Hindlimb muscle (tissue), 1 donor: ENCODE data around the gene THSD1. TPM values are rescaled to one million over a fixed set of nuclear protein-coding genes. Genes with fewer than 3 reads are reported as not detected.
"Not testable (repeated sequence)": the region's sequence is repeated elsewhere in the genome, so short reads cannot be mapped to it uniquely, and the experiment has no call there.

Source experiments
- DNase-seq: peaks from one replicate; pipeline ENCODE4 v3.0.0-alpha.2; 2013
- polyA plus RNA-seq: library from polyadenylated mRNA; unstranded; fragments of 120-200 nt; gene quantifications from one replicate; pipeline ENCODE4 v1.2.1, GENCODE V29; 2013; ENCODE audit not compliant: insufficient read length

THSD1 gene
- polyA plus RNA-seq, 1 donor, result 20.8 TPM

DNA sequence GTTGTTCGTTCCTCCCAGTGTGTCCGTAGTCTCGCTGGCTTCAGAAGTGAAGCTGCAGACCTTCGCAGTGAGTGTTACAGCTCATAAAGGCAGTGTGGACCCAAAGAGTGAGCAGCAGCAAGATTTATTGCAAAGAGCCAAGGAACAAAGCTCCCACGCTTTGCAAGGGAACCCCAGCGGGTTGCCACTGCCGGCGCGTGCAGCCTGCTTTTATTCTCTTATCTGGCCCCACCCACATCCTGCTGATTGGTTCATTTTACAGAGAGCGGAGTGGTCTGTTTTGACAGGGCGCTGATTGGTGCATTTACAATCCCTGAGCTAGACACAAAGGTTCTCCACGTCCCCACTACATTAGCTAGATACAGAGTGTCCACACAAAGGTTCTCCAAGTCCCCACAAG lies 1.5 kb upstream of the THSD1 start:
- DNase-seq, result not testable (repeated sequence)

DNA sequence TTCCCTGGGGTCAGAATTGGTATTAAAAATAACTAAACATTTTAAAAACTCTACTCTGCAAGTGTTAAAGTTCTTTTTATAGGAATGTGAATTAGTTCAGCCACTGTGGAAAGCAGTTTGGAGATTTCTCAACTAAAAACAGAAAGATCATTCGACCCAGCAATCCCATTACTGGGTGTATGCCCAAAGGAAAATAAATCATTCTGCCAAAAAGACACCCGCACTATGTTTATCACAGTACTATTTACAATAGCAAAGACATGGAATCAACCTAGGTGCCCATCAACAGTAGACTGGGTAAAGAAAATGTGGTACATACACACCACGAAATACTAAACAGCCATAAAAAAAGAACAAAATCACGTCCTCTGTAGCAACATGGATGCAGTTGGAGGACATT lies 657 bp upstream of the THSD1 start:
- no peak for DNase-seq

DNA sequence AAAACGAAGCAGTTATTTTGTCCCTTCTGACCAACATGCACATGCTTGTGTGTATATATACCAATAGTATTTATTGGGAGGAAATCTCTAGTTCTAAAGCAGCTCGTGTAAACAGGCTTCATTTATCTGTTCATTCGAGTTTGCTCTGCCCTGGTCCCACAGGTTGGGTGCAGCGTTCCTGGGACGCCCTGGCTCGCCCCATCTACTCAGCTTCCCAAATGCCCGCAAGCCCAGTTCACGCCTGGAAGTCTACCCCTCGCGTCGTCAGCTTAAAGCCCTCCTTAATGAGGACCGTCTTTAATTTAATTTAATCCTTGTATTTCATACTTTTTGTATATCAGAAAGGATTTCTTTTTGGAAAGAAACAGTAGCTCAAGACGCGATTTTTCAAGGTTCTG lies 604 bp downstream of the THSD1 start:
- DNase-seq, result no peak

DNA sequence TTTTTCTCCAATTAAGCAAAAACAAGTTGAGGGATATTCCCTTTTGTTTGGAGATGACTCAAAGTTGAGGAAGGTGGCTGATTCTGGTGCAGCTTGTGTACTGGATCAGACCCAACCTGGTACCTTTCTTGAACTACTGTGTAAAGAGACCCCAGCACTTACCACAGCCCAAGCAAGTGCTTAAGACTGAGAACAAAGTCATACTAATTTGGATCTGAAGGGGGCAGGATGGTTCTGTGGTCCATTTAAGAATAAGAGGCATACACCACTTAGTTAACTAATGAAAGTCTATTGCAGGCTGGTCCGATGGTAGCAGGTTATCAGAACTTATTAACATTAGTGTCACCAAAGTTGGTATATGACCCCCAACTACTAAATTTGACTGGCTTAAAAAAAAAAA lies 6.3 kb downstream of the THSD1 start:
- DNase-seq, result no peak

DNA sequence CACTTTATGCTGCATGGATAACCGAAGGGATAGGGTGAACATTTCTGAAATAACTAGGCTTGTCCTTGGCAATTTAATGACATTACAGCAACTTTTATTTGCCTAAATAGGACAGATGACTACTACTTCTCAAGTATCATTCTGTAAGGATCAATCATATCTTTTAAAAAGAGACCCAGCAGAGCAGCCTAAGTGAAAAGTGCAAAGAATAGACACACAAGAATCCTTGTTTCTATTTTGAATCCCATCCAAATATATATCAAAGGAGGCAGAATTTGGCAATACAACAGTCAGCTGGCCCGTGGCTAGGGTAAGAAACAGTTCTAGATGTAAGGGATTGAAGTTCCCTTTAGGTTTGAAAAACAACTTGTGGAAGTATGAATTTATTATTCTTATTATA lies 6.9 kb downstream of the THSD1 start:
- DNase-seq, result no peak

DNA sequence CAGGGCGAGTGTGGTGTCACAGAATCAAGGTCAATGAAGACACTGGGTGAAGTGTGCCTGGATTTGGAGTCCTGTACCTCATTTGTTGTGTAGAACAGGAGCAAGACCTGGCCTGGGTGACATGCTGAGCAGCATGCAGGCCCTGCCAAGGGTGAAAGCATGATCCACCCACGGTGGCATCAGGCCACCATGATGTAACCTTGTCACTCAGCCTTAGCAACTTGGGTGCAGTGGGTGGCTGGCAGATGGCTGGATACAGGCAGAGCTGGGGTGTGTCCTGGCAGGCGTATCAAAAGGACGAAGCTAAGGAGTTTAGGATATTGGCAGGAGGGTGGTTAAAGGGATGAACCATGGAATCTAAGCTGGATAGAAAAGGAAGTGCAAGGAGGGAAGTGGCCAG lies 10.3 kb downstream of the THSD1 start:
- no peak for DNase-seq

DNA sequence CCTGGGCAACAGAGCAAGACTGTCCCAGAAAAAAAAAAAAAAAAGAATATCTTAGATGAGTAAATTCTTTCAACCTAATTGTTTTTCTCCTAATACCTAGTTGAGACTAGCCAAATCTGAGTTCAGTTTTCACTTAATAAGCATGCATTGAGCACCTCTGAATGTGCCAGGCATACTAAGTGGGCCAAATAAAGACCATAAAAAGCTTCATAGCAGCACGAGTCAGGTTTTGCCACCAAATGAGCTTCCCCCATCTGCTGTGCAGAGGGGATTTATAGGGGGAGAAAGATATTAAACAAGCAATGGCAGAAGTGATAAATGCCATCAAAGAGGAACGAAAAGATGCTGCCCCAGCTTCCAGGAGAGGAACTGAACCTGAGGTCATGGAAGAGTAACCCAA lies 11.4 kb downstream of the THSD1 start:
- no peak for DNase-seq

DNA sequence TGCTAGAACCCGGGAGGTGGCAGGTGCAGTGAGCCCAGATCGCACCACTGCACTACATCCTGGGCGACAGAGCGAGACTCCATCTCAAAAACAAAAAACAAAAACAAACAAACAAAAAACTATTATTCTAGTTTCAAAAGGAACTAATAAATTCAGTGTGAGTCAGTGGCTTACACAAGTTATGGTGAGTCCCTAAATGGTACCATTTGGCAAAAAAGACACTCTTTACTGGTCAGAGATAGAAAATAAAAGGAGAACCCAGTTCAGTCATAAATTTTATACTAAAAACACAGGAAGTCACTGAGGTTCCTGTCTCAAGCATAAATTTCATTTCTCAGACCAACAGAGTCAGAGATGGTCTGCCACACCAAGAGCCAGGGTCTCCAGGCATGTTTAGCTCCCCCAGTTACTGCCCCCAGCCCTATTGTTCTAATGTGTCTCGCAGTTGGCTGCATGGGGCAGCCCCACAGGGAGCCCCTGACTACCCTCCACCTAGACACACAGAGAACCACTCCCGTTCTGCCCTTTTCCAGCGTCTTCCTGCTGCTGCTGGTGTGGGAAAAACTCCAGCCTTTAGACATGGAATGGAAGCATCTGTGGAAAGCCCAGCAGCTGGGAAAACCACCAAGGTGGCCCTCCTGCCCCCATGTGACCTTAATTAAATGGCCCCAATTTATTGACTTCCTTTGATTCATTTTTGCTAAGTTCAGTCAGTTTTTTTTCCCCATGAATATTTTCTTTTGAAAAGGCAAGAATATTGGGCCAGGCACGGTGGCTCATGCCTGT lies 12.2 kb downstream of the THSD1 start:
- no peak for DNase-seq

DNA sequence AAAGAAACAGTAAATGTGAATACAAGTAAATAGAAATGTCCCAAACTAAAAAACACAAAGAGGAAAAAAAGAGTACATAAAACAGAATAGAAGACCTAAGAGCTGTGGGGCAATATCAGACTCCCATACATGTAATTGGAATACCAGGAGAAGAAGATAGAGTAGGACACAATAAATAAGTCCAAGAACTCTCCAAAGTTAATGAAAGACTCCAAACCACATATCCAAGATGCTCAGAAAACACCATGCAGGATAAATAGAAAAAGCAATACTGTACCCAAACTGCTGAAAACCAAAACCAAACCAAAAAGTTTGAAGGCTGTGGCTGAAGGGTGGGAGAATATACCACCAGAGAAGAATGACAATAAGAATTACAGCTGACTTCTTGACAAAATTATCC lies 18.3 kb downstream of the THSD1 start:
- no peak for DNase-seq

DNA sequence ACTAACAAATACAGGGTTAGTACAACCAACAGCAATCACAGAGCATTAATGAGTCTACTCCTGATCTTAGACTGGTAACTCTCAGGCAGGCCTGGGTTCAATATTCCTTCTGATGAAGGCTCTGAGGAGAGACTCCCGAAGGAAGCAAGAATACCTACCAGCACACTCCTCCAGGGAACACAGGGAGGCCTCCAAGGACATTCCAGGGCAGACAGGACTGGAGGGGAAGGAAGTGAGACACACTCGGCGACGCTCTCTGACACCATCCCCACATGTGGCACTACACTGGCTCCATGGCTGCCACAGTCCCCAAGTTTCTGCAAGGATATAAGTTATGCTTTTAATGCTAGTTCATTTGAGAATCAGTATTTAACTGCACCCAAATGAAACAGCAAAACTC lies 20.1 kb downstream of the THSD1 start:
- no peak for DNase-seq

DNA sequence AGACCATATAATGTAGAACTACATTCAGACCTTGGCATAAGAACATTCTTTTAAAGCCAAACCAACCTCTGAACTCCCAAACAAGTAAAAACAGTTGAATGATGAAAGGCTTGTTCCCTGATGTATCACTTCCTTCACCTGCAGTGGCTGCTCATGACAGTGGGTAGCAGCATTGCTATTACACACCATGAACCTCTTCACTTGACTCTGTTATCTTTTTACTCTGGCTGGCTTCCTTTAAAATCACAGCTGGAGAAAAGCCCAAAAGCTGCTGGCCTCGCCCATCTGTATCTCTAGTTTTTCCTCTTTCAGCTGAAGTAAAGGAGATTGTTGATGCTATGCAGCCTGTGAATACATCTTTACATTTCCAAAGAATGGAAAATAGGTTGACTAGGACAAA lies 22.6 kb downstream of the THSD1 start:
- no peak for DNase-seq

DNA sequence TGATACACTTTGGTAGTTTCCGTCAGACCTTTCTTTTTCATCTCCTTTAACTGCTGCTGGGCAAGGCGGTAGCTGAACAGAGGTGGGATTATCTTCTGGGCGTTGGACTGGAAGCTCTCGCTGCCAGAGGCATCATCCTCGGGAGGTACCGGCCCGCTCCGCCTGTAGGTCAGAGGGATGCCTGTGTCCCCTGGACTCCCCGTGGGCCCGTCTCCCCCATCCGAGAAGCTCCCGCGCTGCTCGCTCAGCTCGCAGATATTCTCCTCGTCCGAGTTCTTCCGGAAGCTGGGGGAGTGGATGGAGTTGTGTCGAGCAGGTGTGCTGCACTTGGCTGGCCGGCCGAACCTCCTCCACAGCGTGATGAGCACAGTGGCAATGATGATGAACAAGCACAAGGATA lies 27.7 kb downstream of the THSD1 start:
- DNase-seq, result no peak

DNA sequence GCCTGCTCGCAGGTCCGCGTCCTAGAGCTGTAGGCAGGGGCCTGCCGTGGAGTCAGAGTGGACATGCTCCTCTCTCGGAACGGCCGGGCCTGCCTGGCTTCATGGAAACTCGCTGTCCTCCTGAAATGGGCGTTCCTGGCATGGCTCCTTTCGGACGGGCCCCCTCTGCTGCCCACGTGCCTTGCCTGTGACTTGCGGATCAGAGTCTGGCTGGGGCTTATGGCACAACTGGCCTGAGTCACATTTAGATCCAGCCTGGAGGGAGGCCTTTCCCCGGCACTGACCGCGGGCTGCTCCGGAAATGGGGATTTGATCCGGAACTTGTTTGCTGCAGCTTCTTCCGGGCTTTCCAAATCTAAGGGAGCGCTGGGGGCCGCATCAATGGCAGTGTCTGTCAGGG lies 28.1 kb downstream of the THSD1 start:
- DNase-seq, result no peak

DNA sequence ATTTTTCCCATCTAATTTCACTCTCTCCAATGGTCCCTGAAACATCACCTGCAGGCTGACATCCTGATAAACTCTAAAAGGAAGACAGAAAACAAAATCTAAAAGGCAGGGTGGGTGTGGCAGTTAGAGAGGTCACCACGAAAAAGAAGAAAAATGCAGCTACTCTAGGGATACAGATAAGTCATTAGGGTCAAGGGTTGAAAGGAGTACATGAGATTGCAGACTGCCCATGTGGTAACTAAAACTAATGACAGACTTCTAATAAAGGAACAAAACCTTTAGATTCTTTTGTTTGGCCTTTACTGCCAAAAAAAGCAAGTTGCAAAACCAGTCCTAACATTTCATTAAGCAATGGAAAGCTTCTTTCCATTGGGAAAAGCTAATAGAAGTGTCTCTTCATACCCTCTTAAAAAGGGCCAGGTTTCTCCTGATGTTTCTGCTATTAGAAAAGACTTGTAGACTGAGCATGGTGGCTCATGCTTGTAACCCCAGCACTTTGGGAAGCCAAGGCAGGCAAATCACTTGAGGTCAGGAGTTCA lies 31.0 kb downstream of the THSD1 start:
- no peak for DNase-seq

DNA sequence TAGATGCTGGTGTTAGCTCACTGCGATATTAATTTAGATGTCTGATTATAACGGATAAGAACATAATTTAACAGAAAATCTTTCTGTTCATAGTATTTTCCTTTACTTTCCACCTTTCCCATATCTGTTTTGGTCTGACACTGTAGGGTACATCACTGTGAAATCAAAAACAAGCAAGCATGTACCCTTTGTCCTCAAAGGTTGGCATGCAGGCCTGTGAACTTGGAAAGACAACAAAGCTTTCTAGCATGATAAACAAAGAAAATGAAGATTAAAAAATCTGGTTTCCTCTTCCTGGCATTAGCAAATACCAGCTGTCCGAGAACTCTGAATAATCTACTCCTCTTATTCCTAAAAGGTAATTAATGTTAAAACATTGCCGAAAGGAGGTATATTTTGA lies 31.6 kb downstream of the THSD1 start:
- no peak for DNase-seq

DNA sequence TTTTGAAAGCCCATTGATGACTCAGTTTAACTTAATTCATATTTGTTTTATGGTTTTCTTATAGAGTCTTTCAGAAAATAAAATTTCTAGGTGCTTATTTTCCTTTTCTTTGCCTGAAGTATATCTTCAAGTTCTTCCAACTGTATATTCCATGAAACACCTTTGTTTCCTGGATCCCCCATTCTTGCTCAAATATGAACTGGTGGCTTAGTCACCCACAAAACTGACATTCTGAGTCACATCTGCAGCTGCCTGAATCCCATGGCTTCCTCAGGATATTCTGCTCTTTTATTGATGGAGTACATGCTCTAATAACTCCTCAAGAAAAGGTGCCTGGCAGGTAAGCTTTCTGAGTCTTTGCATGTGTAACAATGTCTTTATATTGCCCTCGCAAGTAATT lies 32.7 kb downstream of the THSD1 start:
- not testable (repeated sequence) for DNase-seq

DNA sequence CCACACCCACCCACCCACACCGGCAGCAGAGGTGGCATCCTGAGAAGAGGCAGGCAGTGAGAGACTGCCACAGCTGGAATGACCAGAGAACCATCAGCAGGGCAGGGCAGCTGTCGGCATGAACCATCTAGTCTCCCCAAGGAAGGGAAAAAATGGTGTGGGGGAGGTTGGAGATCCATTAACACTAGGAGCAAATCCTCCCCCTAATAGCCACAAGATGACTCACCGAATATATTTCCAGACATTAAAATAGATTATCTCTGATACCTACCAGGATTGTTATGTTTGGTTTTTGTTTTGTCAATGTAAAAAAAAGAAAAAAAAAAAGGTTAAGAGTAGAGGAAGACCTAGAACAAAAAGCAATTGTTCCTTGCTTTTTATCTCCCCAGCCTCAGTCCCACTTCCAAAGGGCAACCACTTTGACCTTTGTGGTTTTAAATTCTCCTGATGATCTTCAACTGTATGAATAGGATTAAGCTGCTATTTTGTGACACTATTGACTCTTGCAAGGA lies 34.2 kb downstream of the THSD1 start:
- DNase-seq, result no peak

DNA sequence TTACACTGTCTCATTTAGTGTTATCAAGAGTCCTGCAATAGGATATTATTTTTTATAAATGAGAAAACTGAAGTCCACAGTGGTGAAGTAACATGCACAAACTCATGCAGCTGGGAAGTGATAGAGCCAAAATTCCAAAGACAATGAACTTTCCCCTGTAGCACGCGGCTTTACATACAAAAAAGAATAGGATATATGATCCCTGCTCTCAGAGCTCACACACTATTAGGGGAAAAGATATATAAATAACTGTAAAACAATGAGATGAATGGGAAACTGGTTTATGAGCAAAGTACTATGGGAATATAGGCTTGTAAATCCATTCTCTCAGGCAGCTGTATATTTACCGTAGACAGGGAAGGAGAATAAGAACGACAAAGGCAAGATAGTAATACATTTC lies 39.7 kb downstream of the THSD1 start:
- peak; percentile 61 for DNase-seq

DNA sequence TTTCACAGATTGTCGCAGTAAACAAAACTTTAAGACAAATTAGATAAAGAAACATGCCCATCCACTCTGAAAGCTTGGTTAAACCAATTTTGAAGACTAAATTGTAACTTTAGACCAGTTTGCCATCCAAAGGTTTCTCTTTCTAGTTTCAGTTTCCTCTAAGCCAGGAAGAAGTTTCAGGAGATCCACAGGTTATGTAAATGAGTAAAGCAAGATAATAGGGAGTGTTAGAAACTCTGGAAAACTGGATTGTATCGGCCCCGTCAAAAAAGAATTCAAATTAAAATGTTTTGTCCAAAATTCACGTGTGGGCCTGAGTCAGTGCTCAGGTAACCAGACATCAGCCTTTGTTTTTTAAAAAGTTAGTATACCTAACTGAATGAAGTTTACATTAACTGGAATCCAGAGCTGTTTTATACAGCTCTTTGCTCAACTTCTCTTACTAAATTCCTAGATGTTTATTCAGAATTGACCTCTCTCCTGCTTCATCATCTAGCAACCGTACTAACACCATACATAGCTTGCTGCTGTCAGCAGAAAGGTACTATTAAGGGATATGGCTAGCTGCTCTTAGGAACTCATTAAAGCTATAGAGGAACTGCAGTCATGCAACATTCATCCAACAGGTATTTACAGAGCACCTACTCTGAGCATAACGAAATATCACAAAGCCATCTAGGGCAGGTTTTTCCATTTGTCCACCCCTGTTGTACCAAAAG lies 43.6 kb downstream of the THSD1 start:
- not testable (repeated sequence) for DNase-seq

DNA sequence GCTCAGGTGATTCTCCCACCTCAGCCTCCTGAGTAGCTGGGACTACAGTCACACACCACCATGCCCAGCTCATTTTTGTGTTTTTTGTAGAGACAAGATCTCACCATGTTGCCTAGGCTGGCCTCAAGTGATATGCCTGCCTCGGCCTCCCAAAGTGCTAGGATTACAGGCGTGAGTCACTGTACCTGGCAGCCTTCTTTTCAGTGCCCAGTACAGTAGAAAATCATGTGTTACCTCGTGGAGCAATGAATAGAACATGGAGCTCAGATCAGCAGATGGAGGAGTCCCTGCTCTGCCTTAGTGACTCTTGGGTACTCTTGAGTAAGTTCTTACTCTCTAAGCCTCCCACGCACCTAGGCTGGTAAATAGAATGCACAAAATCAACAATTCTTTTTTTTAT lies 44.7 kb downstream of the THSD1 start:
- no peak for DNase-seq

DNA sequence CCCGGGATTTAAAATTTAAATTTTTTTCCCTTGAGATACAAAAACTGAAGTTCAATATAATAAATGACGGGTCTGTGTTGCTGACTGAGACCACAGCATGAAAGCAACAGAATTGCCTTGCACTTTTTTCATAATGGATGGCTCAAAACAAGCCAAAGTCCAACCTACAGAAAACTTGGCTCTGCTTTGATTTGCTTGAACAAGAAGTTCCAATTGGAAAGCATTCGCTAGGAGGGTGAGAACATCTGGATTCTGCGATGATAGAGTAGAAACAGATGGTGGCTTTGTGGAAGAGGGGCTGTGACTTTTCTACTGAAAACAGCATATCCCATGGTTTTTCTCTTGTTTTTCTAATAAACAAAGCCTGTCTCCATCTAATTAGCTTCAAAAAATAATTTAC lies 46.4 kb downstream of the THSD1 start:
- peak; percentile 72 for DNase-seq

DNA sequence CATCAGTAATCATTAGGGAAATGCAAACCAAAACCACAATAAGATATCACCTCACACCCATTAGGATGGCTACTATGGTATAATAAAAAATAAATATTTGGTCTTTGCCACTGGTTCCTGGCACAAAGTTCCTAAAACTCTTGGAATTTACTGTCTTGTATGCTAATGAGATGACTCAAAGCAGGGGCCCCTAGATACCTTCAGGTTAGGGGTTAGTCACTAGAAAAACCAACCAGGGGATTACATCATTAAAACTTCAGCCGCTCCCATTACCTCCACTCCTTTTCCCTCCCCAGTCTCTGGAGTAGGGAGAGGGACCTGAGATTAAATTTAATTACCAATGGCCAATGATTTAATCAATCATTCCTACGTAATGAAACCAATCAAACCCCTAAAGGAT lies 49.6 kb downstream of the THSD1 start:
- no peak for DNase-seq

DNA sequence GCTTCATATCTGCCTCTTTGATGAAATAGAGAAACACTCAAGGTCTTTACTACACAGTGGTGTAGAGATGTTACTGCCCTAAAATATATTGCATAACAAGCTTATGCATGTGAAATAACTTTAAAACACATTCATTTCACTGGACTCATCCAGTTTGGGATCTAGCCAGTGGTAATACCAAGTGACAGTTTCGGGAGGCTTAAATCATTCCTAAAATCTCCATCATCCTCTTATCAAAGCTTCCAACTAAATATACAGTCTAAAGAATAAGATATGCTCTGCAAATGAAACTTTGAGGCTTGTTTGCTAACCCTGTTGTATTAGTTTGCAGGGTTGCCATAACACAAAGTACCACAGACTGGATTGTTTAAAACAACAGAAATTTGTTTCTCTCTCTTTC lies 52.8 kb downstream of the THSD1 start:
- no peak for DNase-seq
